GM23248 (cell line): ENCODE results near the gene PRKAG1. TPM values are rescaled to one million over a fixed set of nuclear protein-coding genes. Genes with fewer than 3 reads are reported as not detected.

Source experiments
- DNase-seq: peaks from one replicate; pipeline ENCODE4 v3.0.0-alpha.2; 2015
- H2AFZ ChIP-seq: fragments of 200-600 bp; sonication (generic); 2 replicates; pipeline ENCODE4 v1.6.1; 2016; ENCODE audit warnings: antibody characterized with exemption
- H3F3A ChIP-seq: fragments of 200-600 bp; sonication (generic); 2 replicates; pipeline ENCODE4 v1.6.1; 2016; ENCODE audit warnings: mild to moderate bottlenecking, antibody characterized with exemption, mixed run types; ENCODE audit not compliant: insufficient read depth
- H3K27ac ChIP-seq: fragments of 200-600 bp; sonication (generic); 2 replicates; pipeline ENCODE4 v1.5.1; 2016; ENCODE audit warnings: mild to moderate bottlenecking
- H3K27me3 ChIP-seq: fragments of 200-600 bp; sonication (generic); replicated peaks from 2 replicates; pipeline ENCODE4 v1.6.1; 2016; ENCODE audit warnings: mild to moderate bottlenecking; ENCODE audit not compliant: insufficient read depth
- H3K36me3 ChIP-seq: fragments of 200-600 bp; sonication (generic); 2 replicates; pipeline ENCODE4 v1.6.1; 2016; ENCODE audit warnings: low read depth, mild to moderate bottlenecking
- H3K4me1 ChIP-seq: fragments of 200-600 bp; sonication (generic); 2 replicates; pipeline ENCODE4 v1.6.1; 2016; ENCODE audit warnings: mild to moderate bottlenecking; ENCODE audit not compliant: insufficient read depth
- H3K4me2 ChIP-seq: fragments of 200-600 bp; sonication (generic); one replicate; pipeline ENCODE4 v1.6.1; 2016; ENCODE audit warnings: mild to moderate bottlenecking; ENCODE audit not compliant: unreplicated experiment
- H3K4me3 ChIP-seq: fragments of 200-600 bp; sonication (generic); 2 replicates; pipeline ENCODE4 v1.5.1; 2016; ENCODE audit warnings: mild to moderate bottlenecking
- H3K79me2 ChIP-seq: fragments of 200-600 bp; sonication (generic); 2 replicates; pipeline ENCODE4 v1.6.1; 2016; ENCODE audit warnings: mild to moderate bottlenecking; ENCODE audit not compliant: insufficient read depth
- H3K9ac ChIP-seq: fragments of 200-600 bp; sonication (generic); 2 replicates; pipeline ENCODE4 v1.6.1; 2016; ENCODE audit warnings: mild to moderate bottlenecking
- H3K9me2 ChIP-seq: fragments of 200-600 bp; sonication (generic); 2 replicates; pipeline ENCODE4 v1.6.1; 2016; ENCODE audit warnings: mixed run types, mild to moderate bottlenecking, moderate library complexity; ENCODE audit not compliant: insufficient read depth
- H3K9me3 ChIP-seq: fragments of 200-600 bp; sonication (generic); one replicate; pipeline ENCODE4 v1.6.1; 2017; ENCODE audit warnings: low read depth
- H4K20me1 ChIP-seq: fragments of 200-600 bp; sonication (generic); 2 replicates; pipeline ENCODE4 v1.6.0; 2016; ENCODE audit not compliant: insufficient read depth
- EZH2 ChIP-seq: fragments of 200-600 bp; sonication (generic); IDR thresholded peaks from 2 replicates; pipeline ENCODE4 v1.6.1; 2018; ENCODE audit warnings: antibody characterized with exemption, mild to moderate bottlenecking; ENCODE audit not compliant: insufficient read depth, poor library complexity, severe bottlenecking
- EZH2phosphoT487 ChIP-seq: fragments of 200-600 bp; sonication (generic); IDR thresholded peaks from 2 replicates; pipeline ENCODE4 v1.6.1; 2018; ENCODE audit warnings: antibody characterized with exemption, moderate library complexity, mild to moderate bottlenecking, low read depth; ENCODE audit not compliant: insufficient read depth
- WGBS, 2 experiments: methylation state at CpG; one replicate each; pipeline ENCODE4 v1.1.6; 2015 to 2017; ENCODE audit warnings: low lambda C conversion rate in 2 of 2, low coverage in 1 of 2; ENCODE audit errors: missing lambda C conversion rate in 2 of 2; 5-methylcytosine and 5-hydroxymethylcytosine counted together
- in situ Hi-C: fragments of 300-500 bp; cut with MboI; formaldehyde crosslinking; loops from 2 replicates; pipeline ENCODE4 v1.15.0; 2020
- polyA plus RNA-seq: library from polyadenylated mRNA; unstranded; fragments of >200 nt; fragmentation: Nextera tagmentation; extraction: Ambion mirVana; gene quantifications from 2 replicates; pipeline ENCODE4 v1.2.1, GENCODE V29; 2016
- total RNA-seq: library from RNA; depleted of rRNA; stranded (reverse); fragments of >200 nt; shearing (Covaris generic); gene quantifications from 2 replicates; pipeline ENCODE4 v1.2.3, GENCODE V29; 2014

The PRKAG1 gene
- total and polyA plus RNA-seq, 2 experiments from 2014 or later = 62.5 to 91.3 TPM

GRCh38 chr12:49033611-49034285 is 15.2 kb upstream of the PRKAG1 start:
- TF ChIP-seq EZH2phosphoT487 = no peak
- no peak for TF ChIP-seq EZH2
- Histone ChIP-seq H2AFZ (no peak overlapping the region), H3K4me3 (no peak overlapping the region), H3K4me1 (no peaks in the 10 kb centered on the region), H3K9ac (no peak overlapping the region), H3K4me2 (no peak overlapping the region), H3K27me3 (no peaks in the 10 kb centered on the region), H3F3A (no peaks in the 10 kb centered on the region), H3K36me3 (peaks cover 18% of the 10 kb centered on the region), H4K20me1 (no peaks in the 10 kb centered on the region), H3K27ac (no peak overlapping the region), H3K79me2 (peaks cover 19% of the 10 kb centered on the region), H3K9me2 (no peaks in the 10 kb centered on the region), H3K9me3 (no peaks in the 10 kb centered on the region)
- WGBS, 2 experiments = 73 to 82% methylated on average over 12 of the region's 12 CpGs
- in situ Hi-C loops = no loop called here
- no peak for DNase-seq

GRCh38 chr12:49032679-49033447 is 14.3 kb upstream of the PRKAG1 start:
- Histone ChIP-seq H3K9me2 (no peaks in the 10 kb centered on the region), H3K79me2 (peaks cover 14% of the 10 kb centered on the region), H3K27me3 (no peaks in the 10 kb centered on the region), H2AFZ (no peak overlapping the region), H3K4me2 (no peak overlapping the region), H4K20me1 (no peaks in the 10 kb centered on the region), H3K36me3 (peaks cover 19% of the 10 kb centered on the region), H3K27ac (no peak overlapping the region), H3K9me3 (no peaks in the 10 kb centered on the region), H3F3A (no peaks in the 10 kb centered on the region), H3K9ac (no peak overlapping the region), H3K4me1 (no peaks in the 10 kb centered on the region), H3K4me3 (no peak overlapping the region)
- no peak for DNase-seq
- in situ Hi-C loops = no loop called here
- no peak for TF ChIP-seq EZH2
- TF ChIP-seq EZH2phosphoT487 = no peak
- WGBS, 2 experiments = 72 to 91% methylated on average over 2 to 3 of the region's 3 CpGs

GRCh38 chr12:49032276-49032675 is 13.7 kb upstream of the PRKAG1 start:
- no peaks in the 10 kb centered on the region for H3K27me3 ChIP-seq
- no peak for DNase-seq

GRCh38 chr12:49031573-49032161 is 13.1 kb upstream of the PRKAG1 start:
- no peaks in the 10 kb centered on the region for H3F3A ChIP-seq
- H3K36me3 ChIP-seq = peaks cover 16% of the 10 kb centered on the region
- no peaks in the 10 kb centered on the region for H3K27me3 ChIP-seq
- H3K9ac ChIP-seq = no peak overlapping the region
- in situ Hi-C loops = no loop called here
- H3K27ac ChIP-seq = no peak overlapping the region
- TF ChIP-seq EZH2phosphoT487 = no peak
- no peak for TF ChIP-seq EZH2
- H3K4me3 ChIP-seq = no peak overlapping the region
- no peaks in the 10 kb centered on the region for H3K4me1 ChIP-seq
- H2AFZ ChIP-seq = no peak overlapping the region
- peaks cover 12% of the 10 kb centered on the region for H3K79me2 ChIP-seq
- H3K4me2 ChIP-seq = no peak overlapping the region
- H3K9me2 ChIP-seq = no peaks in the 10 kb centered on the region
- no peaks in the 10 kb centered on the region for H4K20me1 ChIP-seq
- no peak for DNase-seq
- WGBS, 2 experiments = 79 to 92% methylated on average over 7 to 8 of the region's 8 CpGs
- H3K9me3 ChIP-seq = no peaks in the 10 kb centered on the region

More at GRCh38 chr12:49032276-49032675, 13.7 kb upstream of the PRKAG1 start:
- peaks cover 14% of the 10 kb centered on the region for H3K79me2 ChIP-seq
- WGBS, 2 experiments = 79 to 80% methylated on average over 4 of the region's 4 CpGs
- no peak overlapping the region for H3K4me3 ChIP-seq
- H3K4me1 ChIP-seq = no peaks in the 10 kb centered on the region
- no peak for TF ChIP-seq EZH2phosphoT487
- TF ChIP-seq EZH2 = no peak
- H3K9me2 ChIP-seq = no peaks in the 10 kb centered on the region
- H2AFZ ChIP-seq = no peak overlapping the region
- no peaks in the 10 kb centered on the region for H4K20me1 ChIP-seq
- H3F3A ChIP-seq = no peaks in the 10 kb centered on the region
- H3K27ac ChIP-seq = no peak overlapping the region
- no peak overlapping the region for H3K9ac ChIP-seq
- H3K9me3 ChIP-seq = no peaks in the 10 kb centered on the region
- no peak overlapping the region for H3K4me2 ChIP-seq
- in situ Hi-C loops = no loop called here
- H3K36me3 ChIP-seq = peaks cover 19% of the 10 kb centered on the region
